NK-92 (cell line): ENCODE data around the gene PEX10.
"Not testable (repeated sequence)": the region's sequence is repeated elsewhere in the genome, so short reads cannot be mapped to it uniquely, and the experiment has no call there.

Experiments
- DNase-seq: peaks from one replicate; lab custom pipeline; 2025; ENCODE audit not compliant: unreplicated experiment; lab: John Stamatoyannopoulos, UW

The PEX10 gene

GRCh38 chr1:2412395-2412772, at the start of gene PEX10:
PEX10 (minus strand) TSS chr1:2412564; CDS start chr1:2412502, 62 bp downstream.
- peak; percentile 80 for DNase-seq

GRCh38 chr1:2460996-2461751, 48.8 kb upstream of the PEX10 start:
- no peak for DNase-seq

- DNase-seq: no peak
These were observed 47.8 kb upstream of the PEX10 start for GRCh38 chr1:2460203-2460602.

GRCh38 chr1:2459757-2460156, 47.4 kb upstream of the PEX10 start:
- no peak for DNase-seq

GRCh38 chr1:2459102-2459753, 46.9 kb upstream of the PEX10 start:
- not testable (repeated sequence) for DNase-seq

GRCh38 chr1:2458687-2459086, 46.3 kb upstream of the PEX10 start:
- no peak for DNase-seq

GRCh38 chr1:2457444-2457843, 45.1 kb upstream of the PEX10 start:
- DNase-seq: no peak

- no peak for DNase-seq
These were observed 43.4 kb upstream of the PEX10 start for GRCh38 chr1:2455757-2456156.

GRCh38 chr1:2454227-2454626, 41.9 kb upstream of the PEX10 start:
- DNase-seq: no peak

GRCh38 chr1:2452932-2453315, 40.6 kb upstream of the PEX10 start:
- no peak for DNase-seq

GRCh38 chr1:2452201-2452931, 40.0 kb upstream of the PEX10 start:
- DNase-seq: no peak

- DNase-seq: no peak
These were observed 39.4 kb upstream of the PEX10 start for GRCh38 chr1:2451741-2452140.

GRCh38 chr1:2449636-2450454, 37.5 kb upstream of the PEX10 start:
- DNase-seq: no peak

- no peak for DNase-seq
These were observed 35.7 kb upstream of the PEX10 start for GRCh38 chr1:2448098-2448445.

GRCh38 chr1:2447276-2448097, 35.1 kb upstream of the PEX10 start:
- DNase-seq: no peak

- no peak for DNase-seq
These were observed 34.5 kb upstream of the PEX10 start for GRCh38 chr1:2446861-2447260.

- DNase-seq: no peak
These were observed 34.0 kb upstream of the PEX10 start for GRCh38 chr1:2446394-2446793.

GRCh38 chr1:2445823-2446215, 33.5 kb upstream of the PEX10 start:
- DNase-seq: no peak

GRCh38 chr1:2445162-2445822, 32.9 kb upstream of the PEX10 start:
- no peak for DNase-seq

GRCh38 chr1:2444138-2444591, 31.8 kb upstream of the PEX10 start:
- DNase-seq: no peak
